Measurements from ENCODE around the gene AJM1.

DNA sequence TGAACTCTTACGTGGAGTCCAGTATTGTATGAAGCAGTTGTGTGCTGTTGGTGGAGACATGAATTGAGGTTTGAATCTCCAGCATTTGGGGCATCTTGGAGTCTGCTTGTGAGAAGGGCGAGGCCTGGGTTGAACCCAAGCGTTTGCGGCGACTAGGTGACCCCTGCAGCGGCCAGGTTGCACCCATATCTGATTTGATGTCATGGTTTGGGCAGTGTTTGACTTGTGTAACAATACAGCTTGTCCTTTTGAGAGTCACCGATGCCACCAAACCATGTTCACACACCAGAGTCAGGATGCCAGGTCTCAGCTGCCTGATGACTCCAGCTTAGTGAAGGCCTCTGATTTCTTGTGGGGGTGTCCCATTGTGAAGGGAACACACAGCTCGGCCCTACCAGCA, 46.2 kb downstream of the AJM1 start:
- TF ChIP-seq CTCF (IDR thresholded peaks at IDR 0.05; ENCODE audit: poor library complexity, severe bottlenecking) (no peak), EP300 (conservative IDR thresholded peaks at IDR 0.05; ENCODE audit: poor library complexity, severe bottlenecking) (no peak), SMC3 (conservative IDR thresholded peaks at IDR 0.05; ENCODE audit: poor library complexity) (no peak), POLR2AphosphoS5 (IDR thresholded peaks at IDR 0.05) (no peak), EZH2 (IDR thresholded peaks at IDR 0.05; ENCODE audit: borderline replicate concordance, insufficient read depth, low read length, poor library complexity, severe bottlenecking) (no peak), TAF1 (IDR thresholded peaks at IDR 0.05; ENCODE audit: low read depth) (no peak)
